Duodenal mucosa (tissue), 2 donors: ENCODE results near the gene KCNQ1.
"Not testable (repeated sequence)": the region's sequence is repeated elsewhere in the genome, so short reads cannot be mapped to it uniquely, and the experiment has no call there.

ENCODE experiments used
- H3K27ac ChIP-seq: one replicate; pipeline ENCODE4 v1.7.0; 2013; ENCODE audit warnings: low read depth, low read length
- H3K27me3 ChIP-seq, 2 donors: one replicate each; pipeline ENCODE4 v1.7.0; 2013; ENCODE audit warnings: low read length in 2 of 2, control low read depth in 1 of 2; ENCODE audit not compliant: insufficient read depth in 2 of 2, control insufficient read depth in 1 of 2
- H3K36me3 ChIP-seq, 2 donors: one replicate each; pipeline ENCODE4 v1.7.0; 2013; ENCODE audit warnings: low read length in 2 of 2, control low read depth in 1 of 2; ENCODE audit not compliant: insufficient read depth in 2 of 2, control insufficient read depth in 1 of 2
- H3K4me1 ChIP-seq, 2 donors: one replicate each; pipeline ENCODE4 v1.7.0; 2013; ENCODE audit warnings: low read length in 2 of 2, control low read depth in 1 of 2; ENCODE audit not compliant: insufficient read depth in 2 of 2, control insufficient read depth in 1 of 2
- H3K4me3 ChIP-seq, 2 donors: one replicate each; pipeline ENCODE4 v1.7.0; 2013; ENCODE audit warnings: low read length in 2 of 2, low read depth in 1 of 2
- H3K9ac ChIP-seq, 2 donors: one replicate each; pipeline ENCODE4 v1.7.0; 2013; ENCODE audit warnings: low read length in 2 of 2, low read depth in 1 of 2
- H3K9me3 ChIP-seq, 2 donors: one replicate each; pipeline ENCODE4 v1.7.0; 2013; ENCODE audit warnings: low read length in 2 of 2, control low read depth in 1 of 2; ENCODE audit not compliant: control insufficient read depth in 1 of 2

The KCNQ1 gene

GRCh38 chr11:2482204-2482603, 37.4 kb downstream of the KCNQ1 start:
- peaks cover 3 to 11% of the 10 kb centered on the region in 2 donors for H3K36me3 ChIP-seq
- no peak overlapping the region for H3K9ac ChIP-seq
- H3K4me3 ChIP-seq = no peak overlapping the region
- H3K4me1 ChIP-seq = peaks cover 11 to 15% of the 10 kb centered on the region in 2 donors
- H3K27me3 ChIP-seq = no peaks in the 10 kb centered on the region
- H3K27ac ChIP-seq = no peak overlapping the region
- H3K9me3 ChIP-seq = peaks cover 5 to 10% of the 10 kb centered on the region in 2 donors

GRCh38 chr11:2482745-2483144, 37.9 kb downstream of the KCNQ1 start:
- Histone ChIP-seq H3K4me3 (no peak overlapping the region), H3K4me1 (peaks cover 11 to 15% of the 10 kb centered on the region in 2 donors), H3K27ac (no peak overlapping the region), H3K9me3 (peaks cover 5 to 12% of the 10 kb centered on the region in 2 donors), H3K36me3 (peaks cover 3 to 9% of the 10 kb centered on the region in 2 donors), H3K27me3 (no peaks in the 10 kb centered on the region), H3K9ac (no peak overlapping the region)

GRCh38 chr11:2483426-2483825, 38.6 kb downstream of the KCNQ1 start:
- Histone ChIP-seq H3K36me3 (peaks cover 3 to 9% of the 10 kb centered on the region in 2 donors), H3K27ac (no peak overlapping the region), H3K27me3 (no peaks in the 10 kb centered on the region), H3K9ac (no peak overlapping the region), H3K9me3 (peaks cover 9 to 19% of the 10 kb centered on the region in 2 donors), H3K4me3 (no peak overlapping the region), H3K4me1 (peaks cover 11 to 15% of the 10 kb centered on the region in 2 donors)

- Histone ChIP-seq H3K36me3 (peaks cover 3 to 4% of the 10 kb centered on the region in 2 donors), H3K4me1 (peaks cover 11 to 15% of the 10 kb centered on the region in 2 donors), H3K27ac (no peak overlapping the region), H3K27me3 (no peaks in the 10 kb centered on the region), H3K9ac (no peak overlapping the region), H3K9me3 (peaks cover 9 to 13% of the 10 kb centered on the region in 2 donors), H3K4me3 (no peak overlapping the region)
These were observed 39.8 kb downstream of the KCNQ1 start for GRCh38 chr11:2484576-2485125.

- Histone ChIP-seq H3K4me3 (no peak overlapping the region), H3K36me3 (peaks cover 0 to 8% of the 10 kb centered on the region in 2 donors), H3K27me3 (no peaks in the 10 kb centered on the region), H3K9me3 (peaks cover 9 to 13% of the 10 kb centered on the region in 2 donors), H3K27ac (no peak overlapping the region), H3K9ac (no peak overlapping the region), H3K4me1 (peaks cover 0 to 5% of the 10 kb centered on the region in 2 donors)
These were observed 43.2 kb downstream of the KCNQ1 start for GRCh38 chr11:2488004-2488403.

GRCh38 chr11:2489083-2489482, 44.3 kb downstream of the KCNQ1 start:
- Histone ChIP-seq H3K4me3 (no peak overlapping the region), H3K9ac (no peak overlapping the region), H3K36me3 (peaks cover 0 to 8% of the 10 kb centered on the region in 2 donors), H3K9me3 (peaks cover 9 to 13% of the 10 kb centered on the region in 2 donors), H3K27ac (no peak overlapping the region), H3K4me1 (no peaks in the 10 kb centered on the region), H3K27me3 (no peaks in the 10 kb centered on the region)

- peaks cover 7 to 15% of the 10 kb centered on the region in 2 donors for H3K9me3 ChIP-seq
- not testable (repeated sequence) for H3K27ac ChIP-seq, H3K9ac ChIP-seq
These were observed 53.1 kb downstream of the KCNQ1 start for GRCh38 chr11:2497951-2498350.

GRCh38 chr11:2498750-2499149, 53.9 kb downstream of the KCNQ1 start:
- Histone ChIP-seq H3K9me3 (peaks cover 7 to 15% of the 10 kb centered on the region in 2 donors), H3K36me3 (no peaks in the 10 kb centered on the region), H3K27ac (no peak overlapping the region), H3K4me3 (no peak overlapping the region), H3K27me3 (no peaks in the 10 kb centered on the region), H3K4me1 (no peaks in the 10 kb centered on the region), H3K9ac (no peak overlapping the region)

More at GRCh38 chr11:2497951-2498350, 53.1 kb downstream of the KCNQ1 start:
- H3K27me3 ChIP-seq, H3K36me3 ChIP-seq, H3K4me1 ChIP-seq, H3K4me3 ChIP-seq: not testable (repeated sequence)

- Histone ChIP-seq H3K27me3 (no peaks in the 10 kb centered on the region), H3K36me3 (no peaks in the 10 kb centered on the region), H3K4me1 (peaks cover 0 to 4% of the 10 kb centered on the region in 2 donors), H3K9me3 (no peaks in the 10 kb centered on the region), H3K9ac (no peak overlapping the region), H3K27ac (no peak overlapping the region), H3K4me3 (no peak overlapping the region)
These were observed 62.5 kb downstream of the KCNQ1 start for GRCh38 chr11:2507212-2507901.

GRCh38 chr11:2507945-2508749, 63.3 kb downstream of the KCNQ1 start:
- no peak overlapping the region for H3K9ac ChIP-seq
- no peaks in the 10 kb centered on the region for H3K9me3 ChIP-seq
- H3K4me1 ChIP-seq = peaks cover 4 to 10% of the 10 kb centered on the region in 2 donors
- no peak overlapping the region for H3K27ac ChIP-seq
- H3K27me3 ChIP-seq = no peaks in the 10 kb centered on the region
- H3K36me3 ChIP-seq = no peaks in the 10 kb centered on the region
- no peak overlapping the region for H3K4me3 ChIP-seq
